ENCODE measurements around the gene FOXL1.

GRCh38 chr16:86620184-86620583 lies 41.8 kb downstream of the FOXL1 start:
- TF ChIP-seq YY1 (IDR thresholded peaks at IDR 0.05; ENCODE audit: insufficient read depth, insufficient read length) (no peak), ZNF274 (IDR thresholded peaks at IDR 0.05; ENCODE audit: low read depth, low read length) (no peak), SUZ12 (IDR thresholded peaks at IDR 0.05; ENCODE audit: extremely low read depth, insufficient read depth, insufficient read length) (no peak)

Data from NT2/D1 (cell line).